ENCODE measurements around the gene BSG.
"Not testable (repeated sequence)": the region's sequence is repeated elsewhere in the genome, so short reads cannot be mapped to it uniquely, and the experiment has no call there.

The BSG gene

GRCh38 chr19:572743-573518, 535 bp downstream of the BSG start:
- peak; percentile 34 for DNase-seq

- DNase-seq = no peak
Observed at GRCh38 chr19:573519-573825, 1.1 kb downstream of the BSG start.

GRCh38 chr19:574658-575526, 2.5 kb downstream of the BSG start:
- DNase-seq = no peak

DNA sequence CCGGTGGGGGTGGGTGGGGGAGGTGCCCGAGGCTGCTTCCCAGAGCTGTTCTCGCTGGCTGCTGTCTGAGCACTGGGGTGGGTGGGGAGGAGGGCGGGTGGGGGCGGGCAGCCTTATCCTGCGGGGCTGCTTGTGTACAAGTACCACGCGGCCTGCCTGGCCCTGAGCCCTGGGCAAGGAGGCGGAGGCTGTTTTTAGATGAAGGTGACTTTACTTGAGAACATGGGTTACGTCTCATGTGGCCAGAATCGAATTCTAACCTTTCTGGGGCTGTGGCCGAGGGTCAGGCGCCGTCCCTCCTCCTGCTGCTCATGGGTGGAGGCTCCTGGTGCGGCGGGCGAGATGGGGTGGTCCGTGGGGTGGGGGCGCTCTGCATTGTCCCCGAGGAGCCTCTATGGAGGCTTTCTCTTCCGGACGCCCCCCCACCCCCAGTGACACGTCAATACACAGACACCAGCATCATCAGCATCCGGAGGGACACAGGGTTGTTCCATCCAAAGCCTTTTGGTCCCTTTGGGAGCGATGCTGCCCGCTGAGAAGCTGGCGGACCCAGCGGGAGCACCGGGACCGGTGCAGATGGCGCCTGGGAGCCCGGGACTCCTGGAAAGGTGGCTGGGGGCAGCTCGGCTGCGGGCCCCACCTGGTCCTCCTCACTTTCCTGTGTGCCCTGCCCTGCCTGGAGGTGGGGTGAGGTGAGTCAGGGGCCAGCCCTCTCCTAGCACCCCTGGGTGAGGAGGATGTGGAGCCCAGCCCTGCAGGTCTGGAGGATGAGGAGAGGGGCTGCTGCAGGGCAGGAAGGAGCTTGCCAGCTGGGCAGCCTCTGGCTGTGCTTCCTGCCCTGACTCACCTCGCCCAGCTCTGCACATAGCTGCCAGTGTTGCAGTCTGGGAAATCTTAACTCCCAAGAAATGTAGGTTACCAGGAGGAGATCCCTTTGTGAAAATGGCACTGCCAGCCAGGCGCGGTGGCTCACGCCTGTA, 3.4 kb downstream of the BSG start:
- DNase-seq = no peak

- DNase-seq = no peak
Observed at GRCh38 chr19:576768-577438, 4.5 kb downstream of the BSG start.

DNA sequence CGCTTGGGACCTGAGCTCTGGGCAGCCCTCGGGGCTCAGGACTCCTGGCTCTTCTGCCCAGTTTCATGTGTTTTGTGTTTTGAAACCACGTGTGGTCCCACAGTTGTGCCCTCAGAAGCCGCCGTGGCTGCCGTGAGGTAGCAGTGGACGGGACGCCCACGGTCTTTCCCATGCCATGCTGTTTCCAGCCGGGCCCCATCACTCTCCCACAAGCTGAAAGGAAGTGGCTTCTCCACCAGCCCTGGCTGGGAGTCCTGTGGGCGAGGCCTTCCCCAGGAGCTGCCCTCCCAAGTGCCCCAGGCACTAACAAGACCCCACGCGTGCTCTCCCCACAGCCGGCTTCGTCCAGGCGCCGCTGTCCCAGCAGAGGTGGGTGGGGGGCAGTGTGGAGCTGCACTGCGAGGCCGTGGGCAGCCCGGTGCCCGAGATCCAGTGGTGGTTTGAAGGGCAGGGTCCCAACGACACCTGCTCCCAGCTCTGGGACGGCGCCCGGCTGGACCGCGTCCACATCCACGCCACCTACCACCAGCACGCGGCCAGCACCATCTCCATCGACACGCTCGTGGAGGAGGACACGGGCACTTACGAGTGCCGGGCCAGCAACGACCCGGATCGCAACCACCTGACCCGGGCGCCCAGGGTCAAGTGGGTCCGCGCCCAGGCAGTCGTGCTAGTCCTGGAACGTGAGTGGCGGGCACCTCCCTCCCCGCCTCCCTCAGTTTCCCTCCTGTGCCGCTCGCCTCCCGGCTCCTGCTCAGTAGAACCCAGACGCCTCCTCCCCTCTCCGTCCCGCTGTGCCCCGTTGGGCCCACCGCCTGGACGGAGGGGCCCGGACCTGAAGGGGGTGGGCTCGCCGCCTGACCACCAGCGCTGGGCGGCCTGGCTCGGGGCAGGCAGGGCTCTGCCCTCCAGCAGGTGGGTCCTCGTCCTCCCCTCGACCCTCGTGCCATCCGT, 5.3 kb downstream of the BSG start:
- no peak for DNase-seq

DNA sequence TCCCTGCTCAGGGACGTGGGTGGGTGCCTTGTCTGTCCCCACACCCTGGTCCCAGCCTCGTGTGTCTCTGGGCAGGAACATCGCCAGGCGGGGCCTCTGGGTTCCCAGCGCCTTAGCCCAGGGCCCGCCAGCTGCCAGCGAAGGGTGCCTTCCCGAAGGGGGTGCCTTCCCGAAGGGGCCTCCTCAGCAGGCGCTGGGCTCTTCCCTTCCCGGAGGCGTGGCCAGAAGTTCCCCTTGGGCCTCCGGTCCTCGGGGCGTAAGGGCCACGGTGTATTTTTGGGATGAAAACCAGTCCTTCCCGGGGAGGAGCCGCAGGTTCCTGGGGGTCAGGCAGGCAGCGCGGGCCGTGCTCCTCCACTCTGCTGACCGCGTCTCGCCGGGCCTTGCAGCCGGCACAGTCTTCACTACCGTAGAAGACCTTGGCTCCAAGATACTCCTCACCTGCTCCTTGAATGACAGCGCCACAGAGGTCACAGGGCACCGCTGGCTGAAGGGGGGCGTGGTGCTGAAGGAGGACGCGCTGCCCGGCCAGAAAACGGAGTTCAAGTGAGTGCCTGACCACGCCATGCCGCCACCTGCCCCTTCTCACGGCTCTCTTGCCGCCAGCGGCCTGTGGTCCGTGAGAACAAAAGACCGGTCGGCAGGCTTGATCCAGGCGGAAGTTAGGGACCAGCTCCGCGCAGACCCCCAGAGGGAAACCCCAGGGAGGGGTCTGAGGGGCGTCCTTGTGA, 6.9 kb downstream of the BSG start:
- DNase-seq = no peak

DNA sequence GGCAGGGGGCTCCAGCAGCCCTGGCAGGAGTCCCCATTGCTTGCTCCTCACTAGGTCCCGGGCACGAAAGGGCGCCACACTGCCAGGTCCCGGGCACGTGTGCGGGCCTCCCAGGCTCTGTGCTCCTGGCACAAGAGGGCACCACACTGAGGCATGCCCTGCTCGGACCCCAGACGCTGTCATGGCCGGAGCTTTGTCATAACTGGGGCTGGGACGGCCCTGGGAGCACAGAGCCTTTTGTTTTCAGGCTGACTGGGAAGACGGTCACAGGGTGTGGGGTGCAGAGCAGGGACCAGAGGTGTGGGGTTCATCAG, 7.4 kb downstream of the BSG start:
- no peak for DNase-seq

GRCh38 chr19:580274-580835, 8.0 kb downstream of the BSG start:
- no peak for DNase-seq

DNA sequence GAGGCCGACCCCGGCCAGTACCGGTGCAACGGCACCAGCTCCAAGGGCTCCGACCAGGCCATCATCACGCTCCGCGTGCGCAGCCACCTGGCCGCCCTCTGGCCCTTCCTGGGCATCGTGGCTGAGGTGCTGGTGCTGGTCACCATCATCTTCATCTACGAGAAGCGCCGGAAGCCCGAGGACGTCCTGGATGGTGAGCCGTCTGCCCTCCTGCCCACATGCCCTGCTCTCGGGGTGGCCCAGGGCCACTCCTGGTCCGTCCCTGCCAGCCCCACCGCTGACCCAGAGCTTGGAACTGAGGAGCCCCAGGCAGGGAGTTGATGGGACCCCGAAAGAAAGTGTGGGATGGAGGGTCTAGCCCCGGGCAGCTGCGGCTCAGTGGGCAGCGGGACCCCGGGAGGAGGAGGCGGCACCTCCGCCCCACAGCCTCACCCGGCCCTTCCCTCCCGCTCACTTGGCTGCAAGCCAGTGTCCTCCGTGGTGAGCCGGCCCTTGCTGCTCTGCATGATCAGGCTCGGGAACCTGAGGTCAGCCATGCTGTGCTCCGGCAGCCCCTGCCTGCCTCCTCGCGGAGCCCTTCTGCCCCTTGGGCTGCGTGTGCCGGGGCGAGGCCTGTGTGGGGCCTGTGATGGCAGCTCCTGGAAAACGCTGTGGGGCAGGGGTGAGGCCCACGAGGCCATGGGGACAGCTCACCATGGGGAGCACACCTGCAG, 9.2 kb downstream of the BSG start:
- DNase-seq = no peak

DNA sequence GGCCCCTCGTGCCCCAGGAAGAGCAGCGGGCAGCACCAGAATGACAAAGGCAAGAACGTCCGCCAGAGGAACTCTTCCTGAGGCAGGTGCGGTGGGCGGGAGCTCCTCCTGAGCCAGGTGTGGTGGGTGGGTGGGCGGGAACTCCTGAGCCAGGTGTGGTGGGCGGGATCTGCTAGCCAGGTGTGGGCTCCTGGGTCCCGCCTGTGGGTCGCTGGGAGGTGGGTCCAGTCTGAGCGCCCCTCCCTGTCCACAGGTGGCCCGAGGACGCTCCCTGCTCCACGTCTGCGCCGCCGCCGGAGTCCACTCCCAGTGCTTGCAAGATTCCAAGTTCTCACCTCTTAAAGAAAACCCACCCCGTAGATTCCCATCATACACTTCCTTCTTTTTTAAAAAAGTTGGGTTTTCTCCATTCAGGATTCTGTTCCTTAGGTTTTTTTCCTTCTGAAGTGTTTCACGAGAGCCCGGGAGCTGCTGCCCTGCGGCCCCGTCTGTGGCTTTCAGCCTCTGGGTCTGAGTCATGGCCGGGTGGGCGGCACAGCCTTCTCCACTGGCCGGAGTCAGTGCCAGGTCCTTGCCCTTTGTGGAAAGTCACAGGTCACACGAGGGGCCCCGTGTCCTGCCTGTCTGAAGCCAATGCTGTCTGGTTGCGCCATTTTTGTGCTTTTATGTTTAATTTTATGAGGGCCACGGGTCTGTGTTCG, 10.3 kb downstream of the BSG start:
- DNase-seq = no peak

GRCh38 chr19:583198-583967, 11.0 kb downstream of the BSG start:
- no peak for DNase-seq

DNA sequence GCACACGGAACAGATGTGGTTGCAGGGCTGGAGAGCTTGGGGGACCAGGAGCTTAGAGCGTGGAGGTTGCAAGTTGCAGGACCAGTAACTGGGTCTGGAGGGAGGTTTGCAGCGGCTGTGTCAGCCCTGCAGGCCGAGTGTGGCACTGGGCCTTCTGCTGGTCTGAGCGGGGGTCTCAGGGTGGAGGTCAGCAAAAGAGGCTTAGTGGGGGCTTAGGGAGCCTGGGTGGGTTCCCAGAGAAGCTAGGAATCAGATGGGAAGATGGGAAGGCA, 11.5 kb downstream of the BSG start:
- DNase-seq = no peak

DNA sequence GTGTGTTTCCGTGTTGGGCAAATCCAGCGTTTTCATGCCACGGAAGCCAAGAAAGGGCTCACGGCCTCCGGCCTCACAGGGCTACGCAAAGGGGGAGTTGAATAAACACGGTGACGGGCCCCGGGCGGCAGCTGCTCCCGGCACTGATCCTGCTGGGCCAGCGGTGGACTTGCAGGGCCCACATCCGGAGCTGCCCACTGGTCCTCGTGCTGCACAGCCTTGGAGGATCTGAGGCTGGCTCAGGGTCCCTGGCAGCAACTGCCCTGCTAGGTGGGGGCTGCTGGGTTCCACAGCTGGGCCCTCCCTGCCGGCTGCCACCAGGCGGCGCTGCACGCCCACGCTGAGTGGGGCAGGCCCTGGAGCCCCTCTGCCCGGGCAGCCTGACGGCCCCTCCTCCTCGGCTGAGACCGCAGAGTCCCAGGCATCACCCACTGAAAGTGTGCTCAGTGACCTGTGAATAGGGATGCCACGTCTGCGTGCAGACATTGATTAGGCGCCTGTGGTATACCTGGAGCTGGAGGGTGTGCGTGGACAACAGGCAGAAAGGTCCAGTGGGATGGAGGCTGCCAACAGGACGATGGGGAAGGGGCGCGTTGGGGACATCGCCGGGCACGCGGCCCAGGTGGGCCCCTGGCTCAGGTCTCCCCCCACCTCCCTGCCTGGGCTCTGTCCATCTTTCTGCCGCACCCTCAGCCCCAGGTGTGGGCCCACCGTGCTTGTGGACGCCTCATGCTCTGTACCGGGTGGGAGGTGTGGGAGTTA, 12.0 kb downstream of the BSG start:
- DNase-seq = no peak

GRCh38 chr19:585146-585545, 12.8 kb downstream of the BSG start:
- DNase-seq = not testable (repeated sequence)

- DNase-seq = no peak
Observed at GRCh38 chr19:585551-586110, 13.2 kb downstream of the BSG start.

DNA sequence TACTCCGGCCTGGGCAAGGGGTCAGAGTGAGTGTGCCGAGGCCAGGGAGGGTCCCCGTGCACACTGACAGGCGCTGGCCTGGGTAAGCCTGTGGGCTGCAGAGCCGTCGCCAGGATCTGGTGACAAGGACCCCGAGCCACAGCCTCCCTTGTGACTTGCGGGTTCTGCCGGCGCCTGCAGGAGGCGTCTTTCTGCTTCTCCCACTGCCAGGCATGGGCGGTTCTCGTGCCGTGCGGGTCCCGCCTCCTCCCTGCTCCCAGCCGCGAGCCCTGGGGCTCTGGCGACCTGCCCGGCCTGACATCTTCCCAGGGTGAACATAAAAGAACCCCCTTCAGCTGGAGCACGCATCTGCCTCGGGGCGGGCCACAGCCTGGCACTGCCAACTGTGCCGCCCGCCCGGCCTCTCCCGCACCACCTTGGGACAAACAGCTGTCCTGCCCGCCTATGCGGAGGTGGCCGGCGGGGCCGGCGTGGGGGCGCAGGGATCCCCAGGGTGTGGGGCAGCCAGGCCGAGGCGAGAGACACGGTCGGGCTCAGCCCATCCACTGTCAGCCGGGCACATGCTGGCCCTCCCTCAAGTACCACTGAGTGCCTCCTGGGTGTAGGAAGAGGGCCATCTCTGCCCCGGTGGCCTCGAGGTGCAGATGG, 15.8 kb downstream of the BSG start:
- DNase-seq = peak; percentile 90

All from DMS79 (cell line).